Measurements from ENCODE around the gene IKZF3.
"Not testable (repeated sequence)": the region's sequence is repeated elsewhere in the genome, so short reads cannot be mapped to it uniquely, and the experiment has no call there.

IKZF3 gene

GRCh38 chr17:39714234-39714633 lies 149.9 kb downstream of the IKZF3 start:
- no peak for FAIRE-seq

- no peak for FAIRE-seq
Measured at GRCh38 chr17:39711851-39712250, 152.3 kb downstream of the IKZF3 start.

GRCh38 chr17:39711071-39711470 lies 153.0 kb downstream of the IKZF3 start:
- not testable (repeated sequence) for FAIRE-seq

- no peak for FAIRE-seq
Measured at GRCh38 chr17:39709998-39710964, 153.8 kb downstream of the IKZF3 start.

GRCh38 chr17:39709319-39709997 lies 154.7 kb downstream of the IKZF3 start:
- FAIRE-seq = no peak

All from islet of Langerhans (tissue), 1 donor.